ENCODE measurements around the gene TP53BP1.

DNA sequence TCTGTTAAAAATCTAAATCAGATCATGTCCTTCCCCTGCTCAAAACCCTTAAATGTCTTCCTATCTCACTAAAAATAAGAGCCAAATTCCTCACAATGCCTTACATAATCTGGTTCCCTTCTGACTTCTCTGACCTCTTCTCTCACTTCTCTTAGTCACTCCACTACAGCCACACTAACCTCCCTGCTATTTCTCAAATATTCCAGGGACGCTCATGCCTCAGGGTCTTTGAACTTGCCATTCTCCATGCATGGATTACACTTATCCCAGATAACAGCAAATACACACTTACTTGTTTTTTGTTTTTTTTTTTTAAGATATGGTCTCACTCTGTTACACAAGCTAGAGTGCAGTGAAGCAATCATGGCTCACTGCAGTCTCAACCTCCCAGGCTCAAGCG is 8.5 kb downstream of the TP53BP1 start:
- TF ChIP-seq POLR2A (IDR thresholded peaks at IDR 0.05; ENCODE audit: low read length) (no peak), GATA1 (IDR thresholded peaks at IDR 0.05; ENCODE audit: low read depth, low read length) (no peak)

Data from erythroblast (primary cell).